DND-41 (cell line): ENCODE measurements around the gene AKAP6.

Experiments used
- ATAC-seq: fragments of 200-7000 bp; cut with Tn5 transposase; 3 replicates; pipeline ENCODE4 v1.9.1; 2021; ENCODE audit warnings: low read depth; ENCODE audit not compliant: insufficient read depth
- DNase-seq: peaks from one replicate; pipeline ENCODE4 v3.0.0-alpha.2; 2020
- H2AFZ ChIP-seq: 2 replicates; pipeline ENCODE4 v1.6.0; 2012; ENCODE audit warnings: low read depth, low read length
- H3K27ac ChIP-seq: 2 replicates; pipeline ENCODE4 v1.5.1; 2012; ENCODE audit warnings: low read length, inconsistent platforms
- H3K27me3 ChIP-seq: fragments of 200-600 bp; sonication (generic); 2 replicates; pipeline ENCODE4 v1.6.0; 2012; ENCODE audit warnings: low read length, mild to moderate bottlenecking, inconsistent platforms; ENCODE audit not compliant: insufficient read depth, poor library complexity
- H3K36me3 ChIP-seq: 2 replicates; pipeline ENCODE4 v1.5.1; 2012; ENCODE audit warnings: low read length, inconsistent platforms; ENCODE audit not compliant: insufficient read depth
- H3K4me1 ChIP-seq: 2 replicates; pipeline ENCODE4 v1.5.1; 2012; ENCODE audit warnings: mild to moderate bottlenecking, low read length; ENCODE audit not compliant: insufficient read depth
- H3K4me2 ChIP-seq: 2 replicates; pipeline ENCODE4 v1.6.0; 2012; ENCODE audit warnings: mild to moderate bottlenecking, moderate library complexity, low read length, inconsistent platforms; ENCODE audit not compliant: insufficient read depth
- H3K4me3 ChIP-seq, 2 experiments: fragments of 200-600 bp in 1 of 2; shearing (Covaris generic) in 1 of 2; 2 replicates each; pipeline ENCODE4 v1.5.1; 2012 to 2016; ENCODE audit warnings: inconsistent platforms in 2 of 2, low read length in 2 of 2, mild to moderate bottlenecking in 2 of 2, low read depth in 1 of 2, moderate library complexity in 1 of 2
- H3K79me2 ChIP-seq: 2 replicates; pipeline ENCODE4 v1.6.0; 2012; ENCODE audit warnings: low read length, inconsistent platforms; ENCODE audit not compliant: insufficient read depth
- H3K9ac ChIP-seq: 2 replicates; pipeline ENCODE4 v1.6.0; 2012; ENCODE audit warnings: low read depth, mild to moderate bottlenecking, inconsistent platforms, low read length, moderate library complexity
- H3K9me3 ChIP-seq: 2 replicates; pipeline ENCODE4 v1.5.1; 2012; ENCODE audit warnings: low read length, moderate library complexity, mild to moderate bottlenecking, inconsistent platforms; ENCODE audit not compliant: insufficient read depth, severe bottlenecking
- H4K20me1 ChIP-seq: 2 replicates; pipeline ENCODE4 v1.6.0; 2012; ENCODE audit warnings: low read length; ENCODE audit not compliant: insufficient read depth
- EZH2 ChIP-seq: IDR thresholded peaks from 3 replicates; pipeline ENCODE4 v1.6.1; 2012; ENCODE audit warnings: borderline replicate concordance, low read depth, mild to moderate bottlenecking, moderate library complexity, low read length, inconsistent platforms; ENCODE audit not compliant: severe bottlenecking
- TF ChIP-seq, protein P1 (sequence below): IDR thresholded peaks from 2 replicates; pipeline ENCODE4 v1.5.1; 2012; ENCODE audit warnings: borderline replicate concordance, low read length, moderate library complexity, mild to moderate bottlenecking; ENCODE audit not compliant: poor library complexity, severe bottlenecking; ENCODE audit errors: extremely low read depth

The AKAP6 gene

DNA sequence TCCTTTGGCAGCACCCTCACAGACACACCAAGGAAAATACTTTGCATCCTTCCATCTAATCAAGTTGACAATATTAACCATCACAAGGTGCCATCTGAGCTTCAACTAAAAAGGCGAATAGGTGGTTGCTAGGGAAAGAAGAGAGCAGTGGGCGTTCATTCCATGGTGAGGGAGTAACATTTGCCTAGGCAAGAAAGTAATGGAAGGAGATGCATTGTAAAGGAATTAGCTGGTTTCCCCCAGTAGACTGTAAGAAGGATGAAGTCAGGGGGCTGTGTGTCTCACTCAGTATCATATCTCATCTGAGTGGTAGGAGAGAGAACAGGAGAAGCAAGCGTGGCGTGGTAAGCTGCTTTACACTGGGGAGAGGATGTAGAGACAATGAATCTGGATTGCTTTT is 34.7 kb downstream of the AKAP6 start:
- H4K20me1 ChIP-seq: no peaks in the 10 kb centered on the region
- H3K9me3 ChIP-seq: no peaks in the 10 kb centered on the region
- H3K4me3 ChIP-seq: no peak overlapping the region
- H3K4me1 ChIP-seq: no peaks in the 10 kb centered on the region
- H3K79me2 ChIP-seq: no peaks in the 10 kb centered on the region
- H3K36me3 ChIP-seq: no peaks in the 10 kb centered on the region
- H3K27me3 ChIP-seq: no peaks in the 10 kb centered on the region
- ATAC-seq: no peak
- H2AFZ ChIP-seq: no peak overlapping the region
- H3K9ac ChIP-seq: no peak overlapping the region
- no peak for DNase-seq
- TF ChIP-seq, protein P1, sequence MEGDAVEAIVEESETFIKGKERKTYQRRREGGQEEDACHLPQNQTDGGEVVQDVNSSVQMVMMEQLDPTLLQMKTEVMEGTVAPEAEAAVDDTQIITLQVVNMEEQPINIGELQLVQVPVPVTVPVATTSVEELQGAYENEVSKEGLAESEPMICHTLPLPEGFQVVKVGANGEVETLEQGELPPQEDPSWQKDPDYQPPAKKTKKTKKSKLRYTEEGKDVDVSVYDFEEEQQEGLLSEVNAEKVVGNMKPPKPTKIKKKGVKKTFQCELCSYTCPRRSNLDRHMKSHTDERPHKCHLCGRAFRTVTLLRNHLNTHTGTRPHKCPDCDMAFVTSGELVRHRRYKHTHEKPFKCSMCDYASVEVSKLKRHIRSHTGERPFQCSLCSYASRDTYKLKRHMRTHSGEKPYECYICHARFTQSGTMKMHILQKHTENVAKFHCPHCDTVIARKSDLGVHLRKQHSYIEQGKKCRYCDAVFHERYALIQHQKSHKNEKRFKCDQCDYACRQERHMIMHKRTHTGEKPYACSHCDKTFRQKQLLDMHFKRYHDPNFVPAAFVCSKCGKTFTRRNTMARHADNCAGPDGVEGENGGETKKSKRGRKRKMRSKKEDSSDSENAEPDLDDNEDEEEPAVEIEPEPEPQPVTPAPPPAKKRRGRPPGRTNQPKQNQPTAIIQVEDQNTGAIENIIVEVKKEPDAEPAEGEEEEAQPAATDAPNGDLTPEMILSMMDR: no peak
- no peak for TF ChIP-seq EZH2
- no peak overlapping the region for H3K4me2 ChIP-seq
- no peak overlapping the region for H3K27ac ChIP-seq

DNA sequence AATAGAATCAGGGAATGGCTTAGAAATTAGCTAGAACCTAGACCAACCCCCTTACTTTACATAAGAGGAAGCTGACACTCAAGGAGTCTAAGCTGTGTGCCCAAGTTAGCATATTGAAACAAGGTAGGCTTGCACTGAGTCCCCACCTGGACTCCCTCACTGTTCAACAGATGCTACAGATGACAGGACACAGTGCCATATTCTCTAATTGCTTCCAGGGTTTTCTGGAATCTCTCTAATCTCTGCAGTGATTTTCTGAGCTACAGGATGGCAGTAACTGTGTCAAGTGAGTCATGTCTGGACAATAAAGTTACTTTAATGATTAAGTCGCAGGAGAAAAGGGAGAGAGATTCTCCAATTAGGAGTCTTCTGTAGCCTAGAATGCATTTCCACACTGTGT is 35.8 kb downstream of the AKAP6 start:
- Histone ChIP-seq H3K27ac (no peak overlapping the region), H3K36me3 (no peaks in the 10 kb centered on the region), H3K9me3 (no peaks in the 10 kb centered on the region), H3K27me3 (no peaks in the 10 kb centered on the region), H3K4me1 (no peaks in the 10 kb centered on the region), H4K20me1 (no peaks in the 10 kb centered on the region), H2AFZ (no peak overlapping the region), H3K4me2 (no peak overlapping the region), H3K4me3 (no peak overlapping the region), H3K79me2 (no peaks in the 10 kb centered on the region), H3K9ac (no peak overlapping the region)
- ATAC-seq (no peak), DNase-seq (no peak)
- TF ChIP-seq, protein P1: no peak
- TF ChIP-seq EZH2: no peak

DNA sequence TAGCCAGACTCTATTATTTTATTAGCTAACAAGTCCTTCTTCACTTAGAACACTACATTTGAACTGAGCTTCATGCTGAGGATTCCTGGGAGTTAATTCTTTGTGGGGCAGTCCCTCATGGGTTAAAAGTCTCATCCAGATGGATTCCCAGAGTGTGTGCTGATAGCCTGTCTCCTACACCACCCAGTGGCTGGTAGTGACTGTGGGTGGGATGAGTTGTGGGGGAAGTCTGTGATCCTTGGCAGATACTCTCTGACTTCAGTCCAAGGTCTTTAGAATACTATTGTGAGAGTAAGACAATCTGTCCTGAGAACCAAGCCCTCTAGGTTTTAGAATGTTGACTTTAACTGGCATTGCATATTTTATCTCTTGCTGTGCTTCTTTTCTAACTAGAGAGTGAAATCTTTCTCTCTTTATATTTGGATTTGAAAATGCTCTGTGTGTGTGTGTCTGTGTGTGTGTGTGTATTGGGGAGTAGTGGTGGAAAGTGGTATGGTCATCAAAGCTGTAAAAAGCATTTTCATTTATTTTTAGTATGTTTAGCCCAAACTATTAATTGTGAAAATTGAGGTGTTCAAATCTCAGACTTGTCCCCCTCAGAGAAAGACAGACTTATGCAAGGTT is 37.3 kb downstream of the AKAP6 start:
- H3K27ac ChIP-seq: no peak overlapping the region
- H3K36me3 ChIP-seq: no peaks in the 10 kb centered on the region
- ATAC-seq (no peak), DNase-seq (no peak)
- no peak overlapping the region for H3K4me2 ChIP-seq
- no peak for TF ChIP-seq EZH2
- TF ChIP-seq, protein P1: no peak
- H3K4me1 ChIP-seq: no peaks in the 10 kb centered on the region
- no peaks in the 10 kb centered on the region for H4K20me1 ChIP-seq
- H3K9me3 ChIP-seq: no peaks in the 10 kb centered on the region
- no peak overlapping the region for H2AFZ ChIP-seq
- H3K79me2 ChIP-seq: no peaks in the 10 kb centered on the region
- no peak overlapping the region for H3K9ac ChIP-seq
- no peak overlapping the region for H3K4me3 ChIP-seq
- H3K27me3 ChIP-seq: no peaks in the 10 kb centered on the region
